GDM1 (cell line): ENCODE results near the gene PPP2R1A.
"Not testable (repeated sequence)": the region's sequence is repeated elsewhere in the genome, so short reads cannot be mapped to it uniquely, and the experiment has no call there.

Source experiments
- DNase-seq: peaks from one replicate; lab custom pipeline; 2025; lab: John Stamatoyannopoulos, UW

The PPP2R1A gene

DNA sequence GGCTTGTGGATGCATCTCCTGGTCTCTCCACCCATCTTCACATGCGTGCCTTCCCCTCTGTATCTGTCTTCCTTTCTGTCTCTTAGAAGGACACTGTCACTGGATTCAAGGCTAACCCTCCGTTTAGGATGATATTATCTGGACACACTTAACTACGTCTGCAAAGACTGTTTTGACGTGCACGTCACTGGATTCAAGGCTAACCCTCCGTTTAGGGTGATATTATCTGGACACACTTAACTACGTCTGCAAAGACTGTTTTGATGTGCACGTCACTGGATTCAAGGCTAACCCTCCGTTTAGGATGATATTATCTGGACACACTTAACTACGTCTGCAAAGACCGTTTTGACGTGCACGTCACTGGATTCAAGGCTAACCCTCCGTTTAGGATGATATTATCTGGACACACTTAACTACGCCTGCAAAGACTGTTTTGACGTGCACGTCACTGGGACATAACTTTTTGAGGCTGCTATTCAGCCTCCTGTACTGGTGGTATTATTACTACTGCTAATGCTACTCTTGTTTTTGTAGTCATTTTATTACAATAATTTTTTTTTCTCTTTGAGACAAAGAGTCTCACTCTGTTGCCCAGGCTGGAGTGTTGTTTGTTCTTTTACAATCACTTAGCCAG, 11.0 kb downstream of the PPP2R1A start:
- not testable (repeated sequence) for DNase-seq

DNA sequence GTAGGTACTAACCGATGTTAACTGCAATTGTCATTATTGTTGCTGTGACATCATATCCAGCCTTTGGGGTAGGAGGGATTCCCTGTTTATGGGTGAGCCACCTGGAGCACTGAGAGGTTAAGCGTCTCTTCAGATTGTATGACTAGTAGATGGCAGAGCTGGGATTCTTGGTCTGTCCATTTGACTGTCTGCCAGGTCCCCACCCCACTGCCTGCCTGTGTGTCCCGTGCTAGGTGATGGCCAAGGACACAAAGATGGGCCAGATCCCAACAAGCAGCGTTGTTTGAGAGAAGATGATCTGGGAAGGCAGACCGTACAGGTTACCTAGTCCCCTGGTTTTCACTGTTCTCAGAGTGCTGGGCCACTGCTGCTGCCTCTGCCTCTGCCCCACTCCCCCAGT, 16.6 kb downstream of the PPP2R1A start:
- no peak for DNase-seq

DNA sequence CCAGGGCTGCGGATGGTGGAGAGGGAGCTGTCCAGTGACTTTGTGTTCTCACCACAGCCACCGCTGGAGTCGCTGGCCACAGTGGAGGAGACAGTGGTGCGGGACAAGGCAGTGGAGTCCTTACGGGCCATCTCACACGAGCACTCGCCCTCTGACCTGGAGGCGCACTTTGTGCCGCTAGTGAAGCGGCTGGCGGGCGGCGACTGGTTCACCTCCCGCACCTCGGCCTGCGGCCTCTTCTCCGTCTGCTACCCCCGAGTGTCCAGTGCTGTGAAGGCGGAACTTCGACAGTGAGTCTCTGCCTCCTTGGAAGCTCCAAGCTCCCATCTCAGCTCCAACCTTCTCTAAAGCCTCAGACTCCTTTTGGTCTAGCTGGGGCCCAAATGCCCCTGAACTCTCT, 21.4 kb downstream of the PPP2R1A start:
- no peak for DNase-seq

DNA sequence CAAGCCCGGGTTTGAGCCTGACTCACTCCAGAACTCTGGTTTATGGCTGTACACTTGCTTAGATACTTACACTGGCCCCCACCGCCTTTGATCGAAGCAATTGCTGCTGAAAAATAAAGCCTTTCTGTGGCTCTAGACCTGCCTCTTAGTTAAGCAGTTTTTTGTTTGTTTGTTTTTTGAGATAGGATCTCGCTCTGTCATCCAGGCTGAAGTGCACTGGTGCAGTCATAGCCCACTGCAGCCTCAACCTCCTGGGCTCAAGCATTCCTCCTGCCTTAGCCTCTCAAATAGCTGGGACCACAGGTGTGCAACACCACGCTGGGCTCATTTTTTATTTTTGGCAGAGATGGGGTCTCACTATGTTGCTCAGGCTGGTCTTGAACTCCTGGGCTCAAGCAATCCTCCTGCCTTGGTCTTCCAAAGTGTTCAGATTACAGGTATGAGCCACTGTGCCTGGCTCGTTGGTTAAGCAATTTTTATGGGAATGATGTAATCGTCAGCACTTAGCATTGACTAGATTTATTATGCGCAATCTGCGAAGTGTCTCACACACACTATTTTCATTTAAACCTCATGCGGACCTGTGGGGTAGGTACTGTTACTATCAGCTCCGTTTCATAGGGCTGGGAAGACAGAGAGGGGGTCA, 22.2 kb downstream of the PPP2R1A start:
- no peak for DNase-seq

DNA sequence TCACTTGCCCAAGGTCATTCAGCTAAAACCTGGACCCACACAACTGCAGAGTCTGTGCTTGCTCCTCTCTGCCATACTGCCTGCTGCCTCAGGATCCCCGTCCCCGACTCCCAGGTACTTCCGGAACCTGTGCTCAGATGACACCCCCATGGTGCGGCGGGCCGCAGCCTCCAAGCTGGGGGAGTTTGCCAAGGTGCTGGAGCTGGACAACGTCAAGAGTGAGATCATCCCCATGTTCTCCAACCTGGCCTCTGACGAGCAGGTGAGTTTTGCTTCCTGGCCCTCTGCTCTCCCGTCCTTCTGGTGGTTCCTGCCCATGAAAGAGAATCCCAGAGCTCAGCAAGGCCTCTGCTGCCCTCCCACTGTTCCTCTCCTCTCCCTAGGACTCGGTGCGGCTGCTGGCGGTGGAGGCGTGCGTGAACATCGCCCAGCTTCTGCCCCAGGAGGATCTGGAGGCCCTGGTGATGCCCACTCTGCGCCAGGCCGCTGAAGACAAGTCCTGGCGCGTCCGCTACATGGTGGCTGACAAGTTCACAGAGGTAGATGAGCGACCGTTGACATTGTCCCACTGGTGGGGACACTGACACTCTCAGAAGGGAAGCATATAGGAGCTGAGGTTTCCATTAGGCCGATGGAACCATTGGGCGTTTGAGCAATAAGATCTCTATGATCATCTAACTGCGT, 22.9 kb downstream of the PPP2R1A start:
- no peak for DNase-seq

DNA sequence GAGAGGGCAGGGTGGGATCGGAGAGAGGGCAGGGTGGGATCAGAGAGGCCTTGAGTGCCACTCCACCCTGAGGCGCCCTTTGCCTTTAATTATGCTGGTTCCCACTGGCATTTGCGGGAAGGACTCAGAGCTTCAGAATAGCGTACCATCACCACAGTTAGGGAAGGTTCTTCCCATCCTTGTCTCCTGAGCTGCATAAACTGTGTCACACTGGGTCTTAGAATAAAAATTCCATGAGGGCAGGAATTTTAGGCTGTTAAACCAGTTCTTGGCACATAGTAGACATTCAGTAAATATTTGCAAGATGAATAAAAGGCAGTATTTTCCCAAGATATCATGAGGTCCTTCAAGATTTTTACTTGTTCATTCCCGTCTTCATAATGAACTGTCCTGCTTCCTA, 24.4 kb downstream of the PPP2R1A start:
- DNase-seq: no peak

DNA sequence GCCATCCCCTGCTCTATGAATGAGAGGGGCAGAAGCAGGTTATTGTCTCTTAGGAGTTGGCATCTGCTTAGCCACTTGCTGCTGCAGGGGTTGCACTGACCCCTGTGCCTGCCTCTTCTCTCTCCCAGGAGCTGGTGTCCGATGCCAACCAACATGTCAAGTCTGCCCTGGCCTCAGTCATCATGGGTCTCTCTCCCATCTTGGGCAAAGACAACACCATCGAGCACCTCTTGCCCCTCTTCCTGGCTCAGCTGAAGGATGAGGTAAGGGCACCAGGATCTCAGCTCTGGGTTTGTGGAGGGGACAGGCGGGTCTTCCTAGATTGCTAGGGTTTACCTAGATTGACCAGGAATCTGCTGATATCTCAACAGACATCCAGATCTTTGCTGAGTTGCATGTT, 26.5 kb downstream of the PPP2R1A start:
- DNase-seq: no peak

DNA sequence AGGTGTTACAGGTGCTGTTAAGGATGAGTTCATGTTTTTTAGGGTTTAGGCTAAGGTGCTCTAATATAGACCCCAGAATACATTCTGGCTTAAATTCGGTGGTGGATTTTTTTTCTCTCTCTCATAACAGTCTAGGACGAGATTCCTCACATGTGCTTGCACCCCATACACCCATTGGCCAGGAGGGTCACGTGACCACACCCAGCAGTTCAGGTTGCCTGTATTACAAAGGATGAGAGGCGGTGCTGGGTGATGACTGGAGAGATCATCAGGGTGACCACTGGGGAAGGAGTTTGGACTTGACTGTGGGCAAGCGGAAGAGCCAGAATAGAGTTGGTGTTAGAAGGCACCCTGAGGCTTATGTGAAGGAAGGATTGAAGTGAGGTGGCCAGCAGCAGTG, 27.7 kb downstream of the PPP2R1A start:
- DNase-seq: no peak

DNA sequence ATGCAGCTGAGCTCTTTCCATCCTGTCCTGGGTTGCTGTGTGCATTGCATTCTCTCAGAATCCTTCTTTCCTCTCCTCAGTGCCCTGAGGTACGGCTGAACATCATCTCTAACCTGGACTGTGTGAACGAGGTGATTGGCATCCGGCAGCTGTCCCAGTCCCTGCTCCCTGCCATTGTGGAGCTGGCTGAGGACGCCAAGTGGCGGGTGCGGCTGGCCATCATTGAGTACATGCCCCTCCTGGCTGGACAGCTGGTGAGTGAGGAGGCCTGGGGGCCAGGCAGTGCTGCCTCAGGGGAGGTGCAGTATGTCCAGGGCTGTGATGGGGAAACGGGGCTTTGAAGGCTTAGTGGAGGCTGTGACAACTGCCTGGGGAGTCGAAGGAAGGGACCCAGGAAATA, 29.8 kb downstream of the PPP2R1A start:
- no peak for DNase-seq

DNA sequence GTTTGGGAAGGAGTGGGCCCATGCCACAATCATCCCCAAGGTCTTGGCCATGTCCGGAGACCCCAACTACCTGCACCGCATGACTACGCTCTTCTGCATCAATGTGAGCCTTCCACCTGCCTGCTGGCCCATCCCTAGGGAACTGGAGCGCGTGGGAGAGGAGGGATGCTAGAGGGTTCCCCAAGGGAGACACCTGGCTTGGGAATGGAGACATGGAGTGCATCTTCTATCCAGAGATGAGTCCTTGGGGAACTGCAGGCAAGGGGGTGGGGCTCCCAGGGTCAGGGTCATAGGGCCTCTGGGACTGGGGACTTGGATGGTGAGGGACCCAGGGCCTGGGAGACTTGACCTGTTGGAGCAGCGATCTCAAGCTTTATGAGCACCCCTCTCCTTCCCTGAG, 31.2 kb downstream of the PPP2R1A start:
- no peak for DNase-seq

DNA sequence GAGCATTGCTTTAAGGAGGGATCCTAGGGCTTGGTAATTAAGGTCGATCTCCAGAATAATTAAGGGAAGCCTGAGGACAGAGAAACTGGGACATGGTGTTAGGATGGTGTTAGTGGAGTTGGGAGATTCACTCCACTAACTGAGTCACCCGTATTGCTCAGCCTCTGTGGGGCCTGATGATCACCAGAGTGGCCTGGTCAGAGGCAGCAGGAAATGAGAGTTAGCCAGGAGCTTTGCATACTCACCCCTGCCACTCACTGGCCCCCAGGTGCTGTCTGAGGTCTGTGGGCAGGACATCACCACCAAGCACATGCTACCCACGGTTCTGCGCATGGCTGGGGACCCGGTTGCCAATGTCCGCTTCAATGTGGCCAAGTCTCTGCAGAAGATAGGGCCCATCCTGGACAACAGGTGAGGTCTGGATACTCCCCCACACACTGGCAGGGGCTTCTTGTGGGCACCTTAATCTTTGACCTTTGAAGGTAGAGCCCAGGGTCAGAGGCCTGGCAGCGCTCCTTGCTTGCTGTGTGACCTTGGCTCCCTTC, 32.1 kb downstream of the PPP2R1A start:
- no peak for DNase-seq

DNA sequence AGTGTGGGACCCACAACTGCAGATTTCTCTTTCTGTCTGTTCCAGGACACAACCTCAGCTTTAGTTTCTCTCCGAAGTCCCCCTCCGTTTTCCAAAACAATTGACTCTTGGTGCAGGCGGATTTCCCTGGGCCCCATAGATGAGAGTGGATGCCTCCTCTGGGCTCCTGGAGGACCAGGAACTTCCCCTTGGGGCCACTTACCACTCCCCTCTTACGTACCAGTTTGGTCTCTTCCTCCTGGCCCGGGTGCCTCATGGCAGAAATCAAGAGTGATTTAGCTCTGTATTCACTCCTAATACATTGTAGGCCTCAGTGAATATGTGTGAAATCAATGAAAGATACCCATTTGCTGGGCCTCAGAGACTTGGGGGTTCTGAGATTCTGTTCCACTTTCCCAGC, 34.4 kb downstream of the PPP2R1A start:
- no peak for DNase-seq

DNA sequence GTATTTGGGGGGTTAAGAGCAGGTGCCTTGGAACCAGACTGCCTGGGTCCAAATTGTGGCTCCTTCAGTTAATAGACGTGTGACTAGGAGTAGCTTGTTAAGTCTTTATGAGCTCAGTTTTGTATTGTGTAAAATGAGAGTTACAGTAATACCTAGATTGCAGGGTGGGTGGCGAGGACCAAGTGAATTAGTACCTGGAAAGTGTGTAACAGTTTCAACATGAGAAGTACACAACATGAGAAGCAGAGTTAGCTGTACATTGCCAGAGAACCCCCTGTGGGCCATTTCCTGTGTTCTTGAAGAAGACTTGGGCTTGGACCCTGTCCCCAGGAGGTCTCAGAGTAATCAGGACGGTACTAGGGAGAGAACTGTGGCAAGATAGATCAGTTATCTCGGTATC, 36.8 kb downstream of the PPP2R1A start:
- no peak for DNase-seq

DNA sequence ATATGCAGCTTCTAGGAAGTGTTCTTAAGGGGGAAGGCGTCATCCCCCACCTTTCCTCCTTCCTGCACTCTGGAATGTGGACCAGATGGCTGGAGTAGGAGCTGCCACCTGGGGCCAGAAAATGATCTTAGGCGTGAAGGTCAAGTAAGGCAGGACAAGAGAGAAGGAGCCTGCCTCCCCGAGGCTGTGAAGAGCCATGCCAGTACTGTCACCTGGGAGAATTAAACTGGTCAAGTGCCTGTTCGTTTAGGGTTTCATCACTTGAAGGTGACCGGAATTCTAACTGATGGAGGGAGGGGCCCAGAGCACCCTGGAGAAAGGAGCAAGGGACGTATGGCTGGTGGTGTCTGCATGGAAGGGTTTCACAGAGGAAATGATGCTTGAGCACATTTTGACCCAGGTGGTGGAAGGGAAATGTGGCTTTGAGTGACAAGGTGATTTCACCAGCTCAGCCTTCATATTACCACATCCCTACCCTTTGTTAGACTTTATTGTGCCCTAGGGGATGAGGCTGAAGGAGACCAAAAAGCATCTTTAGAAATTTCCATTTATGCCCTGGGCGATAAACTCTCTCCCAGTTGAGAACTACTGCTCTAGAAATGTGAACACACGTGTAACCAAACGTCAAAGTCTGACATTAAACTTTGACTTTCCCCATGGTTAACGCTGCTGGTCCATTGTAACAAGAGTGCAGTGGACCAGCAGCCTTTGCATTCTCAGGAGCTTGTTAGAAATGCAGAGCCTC, 37.5 kb downstream of the PPP2R1A start:
- no peak for DNase-seq

DNA sequence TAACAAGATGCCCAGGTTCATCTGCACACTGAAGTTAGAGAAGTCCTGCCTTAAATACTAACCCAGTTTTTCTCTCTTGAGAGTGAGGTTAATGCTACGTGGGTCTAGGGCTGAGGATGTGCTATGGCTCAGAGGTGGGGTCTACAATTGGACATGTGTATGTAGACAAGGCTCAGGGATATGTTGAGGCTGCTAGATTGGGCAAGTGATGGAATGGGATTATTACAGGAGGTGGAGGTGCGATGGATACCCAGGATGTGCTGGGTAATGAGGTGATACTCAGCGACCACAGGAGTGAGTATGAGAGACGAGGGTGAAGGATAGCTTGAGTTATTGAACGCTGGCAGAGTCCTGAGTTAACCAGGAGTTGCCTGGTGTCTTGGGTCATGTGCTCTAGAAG, 38.1 kb downstream of the PPP2R1A start:
- no peak for DNase-seq

DNA sequence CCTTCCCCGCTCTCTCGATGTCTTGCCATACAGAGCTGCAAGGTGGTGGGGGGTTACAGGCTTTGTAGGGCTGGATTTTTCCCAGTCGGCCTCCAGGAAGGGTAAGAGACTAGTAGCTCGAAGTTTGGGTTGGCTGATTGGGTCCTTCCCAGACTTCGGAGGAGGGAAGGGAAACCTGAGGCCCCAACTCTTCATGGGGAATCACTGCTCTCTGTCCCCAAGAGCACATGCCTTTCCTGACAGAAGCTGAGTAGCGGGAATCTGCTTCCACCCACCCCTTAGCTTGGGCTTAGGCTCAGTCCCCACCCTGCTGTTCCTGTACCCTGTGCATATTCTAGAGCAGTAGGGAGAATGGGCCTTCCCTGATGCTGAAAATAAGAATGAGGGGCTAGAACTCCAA, 39.7 kb downstream of the PPP2R1A start:
- no peak for DNase-seq

DNA sequence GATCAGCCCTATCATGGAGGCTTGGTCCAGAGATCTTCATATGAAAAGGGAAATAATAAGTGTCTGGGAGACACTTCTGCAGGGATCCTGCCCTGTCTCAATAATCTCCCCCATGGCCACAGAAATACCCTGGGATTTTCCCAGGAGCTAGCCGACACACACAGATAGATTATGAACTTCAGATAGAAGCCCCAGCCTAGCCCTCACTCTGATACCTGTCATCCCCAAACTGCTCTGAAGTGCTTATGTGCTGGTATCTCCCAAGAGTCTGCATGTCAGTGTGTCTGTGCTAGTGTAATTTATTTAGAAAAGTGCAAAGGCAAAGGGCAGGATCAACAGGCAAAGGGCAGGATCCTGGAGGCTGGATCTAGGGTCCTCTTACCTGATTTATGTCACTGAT, 40.8 kb downstream of the PPP2R1A start:
- no peak for DNase-seq

DNA sequence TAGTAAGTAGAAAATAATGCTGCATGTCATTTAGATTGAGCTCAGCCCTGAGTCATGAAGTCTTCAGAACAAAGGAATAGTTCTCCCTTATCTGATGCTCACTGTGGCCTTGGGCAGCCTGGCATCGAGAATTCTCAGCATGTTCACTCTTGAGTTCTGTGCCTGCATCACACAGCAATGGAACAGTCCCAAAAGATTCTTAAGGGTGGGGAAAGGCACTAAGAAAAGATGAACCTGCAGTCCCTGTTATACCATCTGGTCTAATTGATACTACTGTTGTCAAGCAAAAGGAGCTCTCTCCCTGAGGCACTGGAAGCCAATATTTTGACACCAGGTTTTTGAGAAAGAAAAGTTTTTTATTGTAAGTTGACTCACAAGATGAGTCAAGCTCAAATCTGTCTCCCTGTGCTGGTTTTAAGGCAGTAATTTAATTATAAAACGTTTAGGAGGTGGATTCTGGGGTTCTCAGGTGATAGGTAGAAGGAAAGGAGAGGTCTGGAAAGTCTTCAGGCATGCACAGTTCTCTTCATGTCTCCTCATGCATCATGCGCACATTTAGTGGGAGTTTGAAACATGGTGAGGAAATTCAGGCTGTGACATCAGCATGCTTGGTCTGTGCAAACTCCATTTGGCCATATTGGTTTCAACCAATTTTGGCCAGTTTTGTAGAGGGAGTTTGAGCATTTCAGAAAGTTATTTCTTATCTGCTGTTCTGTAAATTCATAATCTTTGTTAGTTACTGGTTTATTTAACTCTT, 41.5 kb downstream of the PPP2R1A start:
- no peak for DNase-seq

DNA sequence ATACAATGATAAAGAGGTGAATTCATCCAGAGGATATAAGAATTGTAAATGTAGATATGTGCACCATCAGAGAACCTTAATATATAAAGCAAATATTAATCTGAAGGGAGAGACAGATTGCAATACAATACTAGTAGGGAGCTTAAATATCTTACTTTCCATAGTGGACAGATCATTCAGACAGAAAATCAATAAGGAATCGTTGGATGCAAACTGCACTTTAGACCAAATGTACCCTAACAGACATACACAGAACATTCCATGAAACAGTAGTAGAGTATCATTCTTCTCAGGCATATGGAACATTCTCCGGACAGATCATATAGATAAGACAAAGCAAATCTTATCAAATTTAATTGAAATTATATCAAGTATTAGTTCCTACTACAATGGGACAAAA, 44.6 kb downstream of the PPP2R1A start:
- no peak for DNase-seq

DNA sequence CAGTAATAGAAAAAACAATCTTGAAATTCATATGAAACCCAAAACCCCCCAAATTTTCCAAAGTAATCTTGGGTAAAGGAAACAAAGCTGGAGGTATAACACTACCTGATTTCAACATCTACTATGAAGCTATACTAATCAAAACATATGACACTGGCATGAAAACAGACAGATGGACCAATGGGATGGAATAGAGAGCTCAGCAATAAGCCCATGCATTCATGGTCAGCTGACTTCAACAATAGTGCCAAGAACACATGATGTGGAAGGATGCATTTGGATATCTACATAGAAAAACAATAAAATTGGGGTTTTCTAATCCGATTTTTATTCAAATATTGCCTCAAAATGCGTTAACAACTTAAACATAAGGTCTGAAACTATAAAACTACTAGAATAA, 47.3 kb downstream of the PPP2R1A start:
- no peak for DNase-seq

DNA sequence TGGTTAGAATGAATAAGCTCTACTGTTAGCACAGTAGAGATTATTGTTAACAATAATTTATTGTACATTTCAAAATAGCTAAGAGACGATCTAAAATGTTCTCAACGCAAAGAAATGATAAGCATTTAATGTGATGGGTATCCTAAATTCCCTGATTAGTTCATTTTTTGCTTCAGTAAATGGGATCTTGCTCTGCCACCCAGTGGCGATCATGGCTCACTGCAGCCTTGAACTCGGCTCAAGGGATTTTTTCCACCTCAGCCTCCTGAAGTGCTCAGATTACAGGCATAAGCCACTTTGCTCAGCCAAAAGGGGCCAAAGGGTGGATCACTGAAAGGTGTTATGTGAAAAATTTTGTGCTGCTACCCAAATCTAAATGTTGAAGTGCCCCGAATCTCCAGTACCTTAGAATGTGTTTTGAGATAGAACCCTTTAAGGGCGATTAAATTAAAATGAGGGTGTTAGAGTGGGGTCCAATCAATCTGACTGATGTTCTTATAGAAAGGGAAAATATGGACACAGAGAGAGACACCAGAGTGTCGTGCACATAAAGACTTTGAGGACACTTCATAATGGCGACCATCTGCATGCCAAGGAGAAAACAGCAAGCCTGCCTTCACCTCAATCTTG, 48.0 kb downstream of the PPP2R1A start:
- DNase-seq: no peak
